HepG2 (cell line): ENCODE measurements around the gene EGLN2. TPM values are rescaled to one million over a fixed set of nuclear protein-coding genes. Genes with fewer than 3 reads are reported as not detected.
A peak's percentile ranks its signal among the peaks of the same experiment; 100 is the strongest.

ENCODE experiments used
- ATF1 ChIP-seq: IDR thresholded peaks from 2 replicates; pipeline ENCODE4 v1.6.1; 2016; ENCODE audit warnings: mild to moderate bottlenecking, control low read depth
- FOXM1 ChIP-seq: sonication (generic); formaldehyde crosslinking; IDR thresholded peaks from 2 replicates; pipeline ENCODE4 v1.5.0; 2020; ENCODE audit warnings: missing genetic modification reagents
- KLF15 ChIP-seq: sonication (generic); formaldehyde crosslinking; IDR thresholded peaks from 2 replicates; pipeline ENCODE4 v1.8.1; 2023; ENCODE audit warnings: borderline replicate concordance, mild to moderate bottlenecking, inconsistent platforms, missing genetic modification reagents, mixed read lengths
- MATR3 ChIP-seq: sonication (generic); formaldehyde crosslinking; IDR thresholded peaks from 2 replicates; pipeline ENCODE4 v1.4.0; 2020; ENCODE audit warnings: missing genetic modification reagents
- NFKBIZ ChIP-seq: IDR thresholded peaks from 2 replicates; pipeline ENCODE4 v1.6.1; 2018; ENCODE audit warnings: missing genetic modification reagents, missing compliant biosample characterization
- NKX3-1 ChIP-seq: sonication (generic); formaldehyde crosslinking; IDR thresholded peaks from 2 replicates; pipeline ENCODE4 v1.5.0; 2020; ENCODE audit warnings: missing genetic modification reagents
- PBX3 ChIP-seq: sonication (generic); formaldehyde crosslinking; IDR thresholded peaks from 2 replicates; pipeline ENCODE4 v1.8.1; 2023; ENCODE audit warnings: missing genetic modification reagents, inconsistent platforms, borderline replicate concordance
- SP1 ChIP-seq, 2 experiments: fragments of 450-650 bp in 1 of 2; sonication (generic) in 1 of 2; formaldehyde crosslinking in 1 of 2; IDR thresholded peaks; 2 replicates each; pipeline versions ENCODE4 v1.4.0 to v1.6.1; 2016 to 2020; ENCODE audit warnings: missing genetic modification reagents in 1 of 2
- SP5 ChIP-seq: IDR thresholded peaks from 2 replicates; pipeline ENCODE4 v1.6.1; 2016; ENCODE audit warnings: low read depth, borderline replicate concordance
- WIZ ChIP-seq: sonication (generic); formaldehyde crosslinking; IDR thresholded peaks from 2 replicates; pipeline ENCODE4 v1.5.1; 2020; ENCODE audit warnings: mild to moderate bottlenecking, missing genetic modification reagents
- ZNF709 ChIP-seq: sonication (generic); formaldehyde crosslinking; IDR thresholded peaks from 2 replicates; pipeline ENCODE4 v1.5.0; 2020; ENCODE audit warnings: mild to moderate bottlenecking, missing genetic modification reagents
- polyA plus RNA-seq, 8 experiments: library from polyadenylated mRNA; depleted of rRNA in 3 of 8; stranded (reverse) in 7 of 8; unstranded in 1 of 8; fragments of >200 nt; fragmentation: Illumina TruSeq in 4 of 8; extraction: Trizol in 4 of 8; gene quantifications; 2 replicates each; pipeline versions ENCODE4 v1.2.1 to v1.2.3, GENCODE V29; 2011 to 2016; ENCODE audit warnings: low read depth in 4 of 8, missing spikeins in 1 of 8, mixed read lengths in 1 of 8; ENCODE audit not compliant: insufficient read depth in 1 of 8
- total RNA-seq, 5 experiments: library from RNA; depleted of rRNA; stranded (reverse); fragments of >200 nt; fragmentation: Illumina TruSeq; extraction: Trizol; gene quantifications; 2 replicates each; pipeline ENCODE4 v1.2.3, GENCODE V29; 2016; ENCODE audit warnings: low read depth in 1 of 5
- TF ChIP-seq, protein P1 (sequence below): sonication (generic); formaldehyde crosslinking; IDR thresholded peaks from 2 replicates; pipeline ENCODE4 v1.4.0; 2020; ENCODE audit warnings: mild to moderate bottlenecking, missing genetic modification reagents, borderline replicate concordance
- TF ChIP-seq, protein P2 (sequence below): IDR thresholded peaks from 2 replicates; pipeline ENCODE4 v1.6.1; 2016; ENCODE audit warnings: mild to moderate bottlenecking, missing biosample characterization, missing genetic modification reagents
- TF ChIP-seq, protein P3 (sequence below): sonication (generic); formaldehyde crosslinking; conservative IDR thresholded peaks from 2 replicates; pipeline ENCODE4 v1.4.0; 2020; ENCODE audit warnings: missing genetic modification reagents
- TF ChIP-seq, protein P4 (sequence below): sonication (generic); formaldehyde crosslinking; conservative IDR thresholded peaks from 2 replicates; pipeline ENCODE4 v1.4.0; 2020; ENCODE audit warnings: mild to moderate bottlenecking, missing genetic modification reagents, moderate library complexity

EGLN2 gene
- total and polyA plus RNA-seq, 2 of the 13 experiments (the other 11 are each of a cell fraction or from before 2014, with no cell fraction given), result 16.5 to 40.8 TPM

DNA sequence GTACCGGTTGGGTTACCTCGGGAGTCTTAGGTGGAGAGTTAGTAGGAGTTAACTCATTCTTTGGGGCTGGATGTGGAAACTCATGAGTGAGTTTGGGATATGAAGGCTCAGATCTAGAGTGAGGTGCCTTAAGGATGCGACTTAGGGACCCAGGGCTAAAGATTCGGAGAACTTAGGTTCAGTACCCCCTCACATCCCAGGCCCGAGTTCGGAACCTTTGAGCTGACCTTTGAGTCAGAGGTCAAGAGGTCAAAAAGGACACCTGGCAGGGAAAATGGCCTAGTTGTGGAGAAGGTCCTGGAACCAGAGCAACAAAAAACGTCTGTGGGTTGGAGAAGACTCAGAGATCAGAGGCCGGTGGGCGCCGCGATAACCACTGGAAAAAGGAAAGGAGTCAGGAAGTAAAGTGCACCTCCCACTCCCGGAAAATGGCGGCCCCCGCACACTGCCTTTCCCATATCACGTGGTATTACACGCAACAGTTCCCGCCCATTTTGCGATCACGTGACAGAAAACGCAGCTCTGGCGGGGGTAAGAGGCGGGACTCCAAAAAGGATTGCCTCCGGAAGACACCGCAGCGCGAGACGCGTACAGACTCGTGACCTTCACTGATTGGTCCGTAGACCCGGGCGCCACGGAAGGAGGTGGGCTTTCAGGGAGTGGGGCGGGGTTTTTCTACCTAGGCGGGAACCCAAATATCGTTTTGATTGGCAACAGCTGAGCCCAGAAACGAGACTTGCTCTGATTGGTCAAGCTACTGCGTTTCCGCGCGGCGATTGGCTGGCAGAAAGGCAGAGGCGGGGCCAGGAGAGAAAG is 48.7 kb upstream of the EGLN2 start, which contains the start of gene ACTMAP (continued):
- TF ChIP-seq, protein P1, sequence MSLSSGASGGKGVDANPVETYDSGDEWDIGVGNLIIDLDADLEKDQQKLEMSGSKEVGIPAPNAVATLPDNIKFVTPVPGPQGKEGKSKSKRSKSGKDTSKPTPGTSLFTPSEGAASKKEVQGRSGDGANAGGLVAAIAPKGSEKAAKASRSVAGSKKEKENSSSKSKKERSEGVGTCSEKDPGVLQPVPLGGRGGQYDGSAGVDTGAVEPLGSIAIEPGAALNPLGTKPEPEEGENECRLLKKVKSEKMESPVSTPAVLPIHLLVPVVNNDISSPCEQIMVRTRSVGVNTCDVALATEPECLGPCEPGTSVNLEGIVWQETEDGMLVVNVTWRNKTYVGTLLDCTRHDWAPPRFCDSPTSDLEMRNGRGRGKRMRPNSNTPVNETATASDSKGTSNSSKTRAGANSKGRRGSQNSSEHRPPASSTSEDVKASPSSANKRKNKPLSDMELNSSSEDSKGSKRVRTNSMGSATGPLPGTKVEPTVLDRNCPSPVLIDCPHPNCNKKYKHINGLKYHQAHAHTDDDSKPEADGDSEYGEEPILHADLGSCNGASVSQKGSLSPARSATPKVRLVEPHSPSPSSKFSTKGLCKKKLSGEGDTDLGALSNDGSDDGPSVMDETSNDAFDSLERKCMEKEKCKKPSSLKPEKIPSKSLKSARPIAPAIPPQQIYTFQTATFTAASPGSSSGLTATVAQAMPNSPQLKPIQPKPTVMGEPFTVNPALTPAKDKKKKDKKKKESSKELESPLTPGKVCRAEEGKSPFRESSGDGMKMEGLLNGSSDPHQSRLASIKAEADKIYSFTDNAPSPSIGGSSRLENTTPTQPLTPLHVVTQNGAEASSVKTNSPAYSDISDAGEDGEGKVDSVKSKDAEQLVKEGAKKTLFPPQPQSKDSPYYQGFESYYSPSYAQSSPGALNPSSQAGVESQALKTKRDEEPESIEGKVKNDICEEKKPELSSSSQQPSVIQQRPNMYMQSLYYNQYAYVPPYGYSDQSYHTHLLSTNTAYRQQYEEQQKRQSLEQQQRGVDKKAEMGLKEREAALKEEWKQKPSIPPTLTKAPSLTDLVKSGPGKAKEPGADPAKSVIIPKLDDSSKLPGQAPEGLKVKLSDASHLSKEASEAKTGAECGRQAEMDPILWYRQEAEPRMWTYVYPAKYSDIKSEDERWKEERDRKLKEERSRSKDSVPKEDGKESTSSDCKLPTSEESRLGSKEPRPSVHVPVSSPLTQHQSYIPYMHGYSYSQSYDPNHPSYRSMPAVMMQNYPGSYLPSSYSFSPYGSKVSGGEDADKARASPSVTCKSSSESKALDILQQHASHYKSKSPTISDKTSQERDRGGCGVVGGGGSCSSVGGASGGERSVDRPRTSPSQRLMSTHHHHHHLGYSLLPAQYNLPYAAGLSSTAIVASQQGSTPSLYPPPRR (CRISPR knock-in tag), result no peak
- TF ChIP-seq FOXM1 (CRISPR knock-in tag) (no peak), SP5 (CRISPR knock-in tag) (peak; percentile 95), NKX3-1 (no peak), WIZ (CRISPR knock-in tag) (no peak), ATF1 (CRISPR knock-in tag) (peak; percentile 89), SP1 (IDR thresholded peaks at IDR 0.05) (0 out of 2 replicates have a peak, but pooled peaks have one; percentile 44), SP1 (CRISPR knock-in tag; IDR thresholded peaks at IDR 0.05) (peak; percentile 93), MATR3 (CRISPR knock-in tag) (no peak), PBX3 (CRISPR knock-in tag) (0 out of 2 replicates have a peak, but pooled peaks have one; percentile 4), KLF15 (CRISPR knock-in tag) (no peak), NFKBIZ (CRISPR knock-in tag) (no peak), ZNF709 (CRISPR knock-in tag) (no peak)
- TF ChIP-seq, protein P2, sequence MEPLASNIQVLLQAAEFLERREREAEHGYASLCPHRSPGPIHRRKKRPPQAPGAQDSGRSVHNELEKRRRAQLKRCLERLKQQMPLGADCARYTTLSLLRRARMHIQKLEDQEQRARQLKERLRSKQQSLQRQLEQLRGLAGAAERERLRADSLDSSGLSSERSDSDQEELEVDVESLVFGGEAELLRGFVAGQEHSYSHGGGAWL, result no peak; the same call in 1 of the 2 replicates
- TF ChIP-seq, protein P3, sequence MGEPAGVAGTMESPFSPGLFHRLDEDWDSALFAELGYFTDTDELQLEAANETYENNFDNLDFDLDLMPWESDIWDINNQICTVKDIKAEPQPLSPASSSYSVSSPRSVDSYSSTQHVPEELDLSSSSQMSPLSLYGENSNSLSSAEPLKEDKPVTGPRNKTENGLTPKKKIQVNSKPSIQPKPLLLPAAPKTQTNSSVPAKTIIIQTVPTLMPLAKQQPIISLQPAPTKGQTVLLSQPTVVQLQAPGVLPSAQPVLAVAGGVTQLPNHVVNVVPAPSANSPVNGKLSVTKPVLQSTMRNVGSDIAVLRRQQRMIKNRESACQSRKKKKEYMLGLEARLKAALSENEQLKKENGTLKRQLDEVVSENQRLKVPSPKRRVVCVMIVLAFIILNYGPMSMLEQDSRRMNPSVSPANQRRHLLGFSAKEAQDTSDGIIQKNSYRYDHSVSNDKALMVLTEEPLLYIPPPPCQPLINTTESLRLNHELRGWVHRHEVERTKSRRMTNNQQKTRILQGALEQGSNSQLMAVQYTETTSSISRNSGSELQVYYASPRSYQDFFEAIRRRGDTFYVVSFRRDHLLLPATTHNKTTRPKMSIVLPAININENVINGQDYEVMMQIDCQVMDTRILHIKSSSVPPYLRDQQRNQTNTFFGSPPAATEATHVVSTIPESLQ, result no peak
- TF ChIP-seq, protein P4, sequence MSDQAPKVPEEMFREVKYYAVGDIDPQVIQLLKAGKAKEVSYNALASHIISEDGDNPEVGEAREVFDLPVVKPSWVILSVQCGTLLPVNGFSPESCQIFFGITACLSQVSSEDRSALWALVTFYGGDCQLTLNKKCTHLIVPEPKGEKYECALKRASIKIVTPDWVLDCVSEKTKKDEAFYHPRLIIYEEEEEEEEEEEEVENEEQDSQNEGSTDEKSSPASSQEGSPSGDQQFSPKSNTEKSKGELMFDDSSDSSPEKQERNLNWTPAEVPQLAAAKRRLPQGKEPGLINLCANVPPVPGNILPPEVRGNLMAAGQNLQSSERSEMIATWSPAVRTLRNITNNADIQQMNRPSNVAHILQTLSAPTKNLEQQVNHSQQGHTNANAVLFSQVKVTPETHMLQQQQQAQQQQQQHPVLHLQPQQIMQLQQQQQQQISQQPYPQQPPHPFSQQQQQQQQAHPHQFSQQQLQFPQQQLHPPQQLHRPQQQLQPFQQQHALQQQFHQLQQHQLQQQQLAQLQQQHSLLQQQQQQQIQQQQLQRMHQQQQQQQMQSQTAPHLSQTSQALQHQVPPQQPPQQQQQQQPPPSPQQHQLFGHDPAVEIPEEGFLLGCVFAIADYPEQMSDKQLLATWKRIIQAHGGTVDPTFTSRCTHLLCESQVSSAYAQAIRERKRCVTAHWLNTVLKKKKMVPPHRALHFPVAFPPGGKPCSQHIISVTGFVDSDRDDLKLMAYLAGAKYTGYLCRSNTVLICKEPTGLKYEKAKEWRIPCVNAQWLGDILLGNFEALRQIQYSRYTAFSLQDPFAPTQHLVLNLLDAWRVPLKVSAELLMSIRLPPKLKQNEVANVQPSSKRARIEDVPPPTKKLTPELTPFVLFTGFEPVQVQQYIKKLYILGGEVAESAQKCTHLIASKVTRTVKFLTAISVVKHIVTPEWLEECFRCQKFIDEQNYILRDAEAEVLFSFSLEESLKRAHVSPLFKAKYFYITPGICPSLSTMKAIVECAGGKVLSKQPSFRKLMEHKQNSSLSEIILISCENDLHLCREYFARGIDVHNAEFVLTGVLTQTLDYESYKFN (CRISPR knock-in tag), result peak; percentile 32; the same call in 1 of the 2 replicates
